Neural cell (in vitro differentiated cells): Measurements from ENCODE around the gene SLC5A5. TPM values are rescaled to one million over a fixed set of nuclear protein-coding genes. Genes with fewer than 3 reads are reported as not detected.

Experiments
- H2AFZ ChIP-seq: fragments of 200-600, 300-800 bp; sonication (generic), shearing (Covaris generic); 2 replicates; pipeline ENCODE4 v1.6.0; 2014; ENCODE audit warnings: low read depth, mild to moderate bottlenecking, antibody characterized with exemption, low read length, moderate library complexity
- H3F3A ChIP-seq: fragments of 200-600 bp; shearing (Covaris generic); 2 replicates; pipeline ENCODE4 v1.6.1; 2016; ENCODE audit warnings: mild to moderate bottlenecking, moderate library complexity, mixed read lengths, antibody characterized with exemption, low read length; ENCODE audit not compliant: insufficient read depth, poor library complexity, severe bottlenecking
- H3K27ac ChIP-seq: fragments of 200-600, 300-800 bp; sonication (generic), shearing (Covaris generic); 2 replicates; pipeline ENCODE4 v1.5.1; 2014; ENCODE audit warnings: mild to moderate bottlenecking, low read length, moderate library complexity
- H3K27me3 ChIP-seq: fragments of 300-800, 200-600 bp; sonication (generic), shearing (Covaris generic); 2 replicates; pipeline ENCODE4 v1.6.0; 2014; ENCODE audit warnings: mild to moderate bottlenecking, low read depth, low read length, moderate library complexity; ENCODE audit not compliant: insufficient read depth
- H3K36me3 ChIP-seq: fragments of 300-800, 200-600 bp; sonication (generic), shearing (Covaris generic); 2 replicates; pipeline ENCODE4 v1.5.1; 2014; ENCODE audit warnings: mild to moderate bottlenecking, antibody characterized with exemption, low read length, moderate library complexity; ENCODE audit not compliant: insufficient read depth
- H3K4me2 ChIP-seq: fragments of 300-800, 200-600 bp; sonication (generic), shearing (Covaris generic); 2 replicates; pipeline ENCODE4 v1.6.0; 2014; ENCODE audit warnings: mild to moderate bottlenecking, low read length
- H3K4me3 ChIP-seq: fragments of 300-800, 200-600 bp; sonication (generic), shearing (Covaris generic); 2 replicates; pipeline ENCODE4 v1.5.1; 2014; ENCODE audit warnings: mild to moderate bottlenecking, low read length, moderate library complexity
- H3K79me2 ChIP-seq: fragments of 200-600 bp; shearing (Covaris generic); replicated peaks from 2 replicates; pipeline ENCODE4 v1.6.0; 2014; ENCODE audit warnings: mild to moderate bottlenecking, low read length, moderate library complexity; ENCODE audit not compliant: insufficient read depth
- H3K9ac ChIP-seq: fragments of 300-800, 200-600 bp; sonication (generic), shearing (Covaris generic); 2 replicates; pipeline ENCODE4 v1.6.1; 2016; ENCODE audit warnings: mild to moderate bottlenecking, low read length, mixed read lengths
- H3K9me2 ChIP-seq: fragments of 200-600 bp; shearing (Covaris generic); 2 replicates; pipeline ENCODE4 v1.6.1; 2016; ENCODE audit warnings: mild to moderate bottlenecking, low read length, mixed read lengths; ENCODE audit not compliant: insufficient read depth
- H3K9me3 ChIP-seq: fragments of 200-600, 300-800 bp; sonication (generic), shearing (Covaris generic); 2 replicates; pipeline ENCODE4 v1.6.1; 2016; ENCODE audit warnings: mild to moderate bottlenecking, mixed run types, low read length, moderate library complexity, mixed read lengths
- H4K20me1 ChIP-seq: fragments of 200-600 bp; shearing (Covaris generic); 2 replicates; pipeline ENCODE4 v1.6.1; 2016; ENCODE audit warnings: mild to moderate bottlenecking, mixed run types; ENCODE audit not compliant: insufficient read depth
- CTCF ChIP-seq: fragments of 450-650 bp; IDR thresholded peaks from 2 replicates; pipeline ENCODE4 v1.5.1; 2014; ENCODE audit warnings: antibody characterized with exemption, mild to moderate bottlenecking, moderate library complexity; ENCODE audit not compliant: poor library complexity, severe bottlenecking
- EP300 ChIP-seq: fragments of 450-650 bp; conservative IDR thresholded peaks from 2 replicates; pipeline ENCODE4 v1.6.1; 2014; ENCODE audit warnings: antibody characterized with exemption, mild to moderate bottlenecking, moderate library complexity; ENCODE audit not compliant: poor library complexity, severe bottlenecking
- EZH2 ChIP-seq: fragments of 200-600, 300-800 bp; shearing (Covaris generic), sonication (generic); IDR thresholded peaks from 2 replicates; pipeline ENCODE4 v1.6.1; 2014; ENCODE audit warnings: antibody characterized with exemption, low read length, borderline replicate concordance, mild to moderate bottlenecking; ENCODE audit not compliant: insufficient read depth, poor library complexity, severe bottlenecking
- MXI1 ChIP-seq: fragments of 450-650 bp; conservative IDR thresholded peaks from 2 replicates; pipeline ENCODE4 v1.6.1; 2014; ENCODE audit warnings: antibody characterized with exemption, mild to moderate bottlenecking; ENCODE audit not compliant: poor library complexity, severe bottlenecking
- POLR2AphosphoS5 ChIP-seq: IDR thresholded peaks from 2 replicates; pipeline ENCODE4 v1.6.1; 2012
- RAD21 ChIP-seq: fragments of 450-650 bp; conservative IDR thresholded peaks from 2 replicates; pipeline ENCODE4 v1.6.1; 2014; ENCODE audit warnings: antibody characterized with exemption, mild to moderate bottlenecking, moderate library complexity
- REST ChIP-seq: IDR thresholded peaks from 2 replicates; pipeline ENCODE4 v1.6.1; 2012; ENCODE audit warnings: borderline replicate concordance
- SMC3 ChIP-seq: fragments of 450-650 bp; conservative IDR thresholded peaks from 2 replicates; pipeline ENCODE4 v1.6.1; 2014; ENCODE audit warnings: antibody characterized with exemption, mild to moderate bottlenecking, moderate library complexity; ENCODE audit not compliant: poor library complexity
- TAF1 ChIP-seq: IDR thresholded peaks from 2 replicates; pipeline ENCODE4 v1.6.1; 2012; ENCODE audit warnings: low read depth
- polyA plus RNA-seq: library from polyadenylated mRNA; depleted of rRNA; stranded (reverse); fragments of >200 nt; gene quantifications from 2 replicates; pipeline ENCODE4 v1.2.3, GENCODE V29; 2014

The SLC5A5 gene
- polyA plus RNA-seq, 1 donor from 2014 or later = not detected

- H3K27ac ChIP-seq = no peak overlapping the region
- no peaks in the 10 kb centered on the region for H3F3A ChIP-seq
- TF ChIP-seq POLR2AphosphoS5 = no peak
- TF ChIP-seq RAD21 = no peak
- no peak for TF ChIP-seq TAF1
- no peak for TF ChIP-seq SMC3
- TF ChIP-seq MXI1 = no peak
- TF ChIP-seq EP300 = no peak
- TF ChIP-seq EZH2 = no peak
- TF ChIP-seq CTCF = no peak
- no peak for TF ChIP-seq REST
- no peak overlapping the region for H3K9ac ChIP-seq
- H3K9me2 ChIP-seq = no peaks in the 10 kb centered on the region
- H3K4me2 ChIP-seq = no peak overlapping the region
- H3K36me3 ChIP-seq = no peaks in the 10 kb centered on the region
- no peak overlapping the region for H2AFZ ChIP-seq
- no peaks in the 10 kb centered on the region for H3K27me3 ChIP-seq
- H4K20me1 ChIP-seq = peaks cover 3% of the 10 kb centered on the region
- H3K9me3 ChIP-seq = no peaks in the 10 kb centered on the region
- H3K79me2 ChIP-seq = peaks cover 11% of the 10 kb centered on the region
- H3K4me3 ChIP-seq = no peak overlapping the region
These were observed 6.1 kb upstream of the SLC5A5 start for GRCh38 chr19:17865364-17866311.

GRCh38 chr19:17866312-17866963 is 5.3 kb upstream of the SLC5A5 start:
- Histone ChIP-seq H3K27me3 (no peaks in the 10 kb centered on the region), H3K4me2 (no peak overlapping the region), H3K9me2 (no peaks in the 10 kb centered on the region), H3F3A (no peaks in the 10 kb centered on the region), H4K20me1 (no peaks in the 10 kb centered on the region), H3K9me3 (no peaks in the 10 kb centered on the region), H3K36me3 (no peaks in the 10 kb centered on the region), H3K79me2 (peaks cover 3% of the 10 kb centered on the region), H3K9ac (no peak overlapping the region), H2AFZ (no peak overlapping the region), H3K27ac (no peak overlapping the region), H3K4me3 (no peak overlapping the region)
- TF ChIP-seq POLR2AphosphoS5 (no peak), MXI1 (no peak), SMC3 (no peak), EP300 (no peak), TAF1 (no peak), RAD21 (no peak), REST (no peak), EZH2 (no peak), CTCF (no peak)
